Activated CD4-positive, CD25-positive, alpha-beta regulatory T cell treated with anti-CD3 and anti-CD28 coated beads, Interleukin-2, amount 50 U/mL, for 16 hours (primary cell): ENCODE data around the gene COL15A1.

Source experiments
- DNase-seq: peaks from one replicate; pipeline ENCODE4 v3.0.0-alpha.2; 2020; ENCODE audit warnings: low read depth, low spot score

Gene COL15A1

GRCh38 chr9:98916660-98917059 lies 27.0 kb upstream of the COL15A1 start:
- no peak for DNase-seq

DNA sequence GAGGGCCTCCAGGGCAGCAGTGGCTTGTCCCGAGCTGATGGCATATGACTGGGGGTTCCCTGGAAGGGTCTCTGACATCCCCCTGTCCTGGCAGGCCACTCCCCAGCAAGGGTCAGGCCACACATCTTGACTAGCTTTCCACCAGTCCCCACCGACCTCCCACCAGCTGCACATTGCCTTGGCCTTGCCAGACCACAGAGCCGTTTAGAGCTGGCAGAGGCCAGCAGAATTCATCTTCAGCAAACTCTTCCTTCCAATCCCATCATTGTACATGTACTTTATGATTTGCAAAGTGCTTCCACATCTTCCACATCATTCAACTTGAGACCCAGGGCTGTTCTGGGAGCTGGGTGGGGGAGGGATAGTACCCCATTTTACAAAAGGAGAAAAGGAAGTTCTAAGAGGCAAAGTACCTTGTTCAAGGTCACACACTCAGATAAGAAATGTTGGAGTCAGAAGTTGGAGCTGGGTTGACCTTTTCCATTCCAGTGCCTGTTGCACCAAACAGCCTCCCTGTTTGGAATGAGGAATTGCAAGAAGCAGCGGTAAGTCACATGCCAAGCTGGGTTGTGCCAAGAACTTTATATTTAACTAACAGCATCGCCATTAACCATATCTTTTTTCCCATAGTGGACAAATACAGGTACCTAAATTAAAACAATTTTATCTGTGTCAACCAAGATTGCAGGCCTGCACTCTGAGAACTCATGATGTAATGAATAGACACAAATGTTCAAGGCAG lies 25.8 kb upstream of the COL15A1 start:
- no peak for DNase-seq

GRCh38 chr9:98921732-98922131 lies 22.0 kb upstream of the COL15A1 start:
- DNase-seq, result no peak

DNA sequence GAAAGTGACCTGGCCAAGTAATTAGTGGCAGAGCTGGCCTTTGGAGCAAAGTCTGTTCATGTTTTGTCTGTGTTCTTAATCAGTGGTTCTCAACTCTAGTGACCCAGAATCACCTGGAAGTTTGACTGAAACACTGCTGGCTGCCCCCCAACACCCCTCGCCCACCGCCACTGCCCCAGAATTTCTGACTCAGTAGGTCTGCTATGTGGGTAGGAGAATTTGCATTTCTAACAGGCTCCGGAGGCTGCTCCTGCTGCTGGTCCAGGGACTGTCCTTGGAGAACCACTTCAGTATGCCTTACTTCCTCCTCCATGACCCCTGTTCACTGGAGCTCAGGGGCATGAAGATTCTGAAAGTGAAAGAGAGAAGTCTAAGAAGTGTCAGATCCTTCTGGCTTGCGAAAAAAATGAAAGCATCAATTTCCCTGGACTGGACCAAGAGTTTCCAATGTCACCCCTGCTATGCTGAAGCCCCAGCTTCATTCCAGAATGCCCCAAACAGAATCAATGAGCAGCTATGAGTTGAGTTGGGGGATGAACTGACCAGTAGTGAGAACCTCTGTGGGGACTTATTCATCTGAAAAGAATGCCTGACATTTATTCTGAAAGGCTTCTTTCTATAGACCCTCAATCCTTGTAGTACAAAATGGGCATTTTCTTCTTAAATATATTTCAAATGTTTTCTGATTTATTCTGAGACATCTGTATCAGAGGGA lies 20.8 kb upstream of the COL15A1 start:
- no peak for DNase-seq

GRCh38 chr9:98923451-98924123 lies 20.1 kb upstream of the COL15A1 start:
- DNase-seq, result no peak

GRCh38 chr9:98924946-98925820 lies 18.5 kb upstream of the COL15A1 start:
- no peak for DNase-seq

DNA sequence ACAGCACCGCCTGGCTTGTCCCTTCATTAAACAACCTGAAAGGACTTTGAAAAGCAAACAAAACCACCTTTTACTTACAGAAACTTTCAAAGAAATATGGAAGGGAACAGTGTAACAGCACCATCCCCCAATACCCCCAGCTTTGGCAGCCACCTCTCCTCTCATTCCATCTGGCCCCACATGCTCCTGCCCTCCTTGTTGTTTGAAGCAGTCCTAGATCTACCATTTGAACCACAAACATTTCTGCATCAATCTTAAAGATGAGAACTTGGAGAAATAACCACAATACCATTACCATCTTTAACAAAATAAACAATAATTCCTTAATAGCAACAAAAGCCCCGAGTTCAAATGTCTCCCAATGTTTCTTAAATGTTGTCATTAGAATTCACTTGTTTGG lies 17.8 kb upstream of the COL15A1 start:
- DNase-seq, result no peak

- DNase-seq, result no peak
Measured at GRCh38 chr9:98927724-98928123, 16.0 kb upstream of the COL15A1 start.

- DNase-seq, result no peak
Measured at GRCh38 chr9:98929071-98929470, 14.6 kb upstream of the COL15A1 start.

- DNase-seq, result no peak
Measured at GRCh38 chr9:98929895-98930341, 13.8 kb upstream of the COL15A1 start.

DNA sequence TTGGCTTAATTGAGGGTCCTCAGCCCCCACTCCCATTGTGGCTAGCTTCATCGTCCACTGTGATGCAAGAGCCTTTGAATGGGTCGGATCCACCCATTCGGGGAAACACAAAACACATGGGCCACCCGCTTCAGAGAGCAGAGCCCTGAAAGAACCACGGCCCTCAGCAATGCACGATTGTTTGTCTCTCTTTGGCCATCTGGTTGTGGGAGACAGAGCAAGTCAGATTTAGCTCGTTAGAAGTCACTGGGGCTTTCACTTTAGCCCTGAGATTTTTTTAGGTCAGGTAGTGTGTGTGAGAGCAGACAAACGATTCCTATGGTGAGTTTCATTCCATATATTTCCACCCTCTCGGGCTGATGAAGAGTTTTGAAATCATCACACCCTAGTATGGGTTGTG lies 12.9 kb upstream of the COL15A1 start:
- no peak for DNase-seq

DNA sequence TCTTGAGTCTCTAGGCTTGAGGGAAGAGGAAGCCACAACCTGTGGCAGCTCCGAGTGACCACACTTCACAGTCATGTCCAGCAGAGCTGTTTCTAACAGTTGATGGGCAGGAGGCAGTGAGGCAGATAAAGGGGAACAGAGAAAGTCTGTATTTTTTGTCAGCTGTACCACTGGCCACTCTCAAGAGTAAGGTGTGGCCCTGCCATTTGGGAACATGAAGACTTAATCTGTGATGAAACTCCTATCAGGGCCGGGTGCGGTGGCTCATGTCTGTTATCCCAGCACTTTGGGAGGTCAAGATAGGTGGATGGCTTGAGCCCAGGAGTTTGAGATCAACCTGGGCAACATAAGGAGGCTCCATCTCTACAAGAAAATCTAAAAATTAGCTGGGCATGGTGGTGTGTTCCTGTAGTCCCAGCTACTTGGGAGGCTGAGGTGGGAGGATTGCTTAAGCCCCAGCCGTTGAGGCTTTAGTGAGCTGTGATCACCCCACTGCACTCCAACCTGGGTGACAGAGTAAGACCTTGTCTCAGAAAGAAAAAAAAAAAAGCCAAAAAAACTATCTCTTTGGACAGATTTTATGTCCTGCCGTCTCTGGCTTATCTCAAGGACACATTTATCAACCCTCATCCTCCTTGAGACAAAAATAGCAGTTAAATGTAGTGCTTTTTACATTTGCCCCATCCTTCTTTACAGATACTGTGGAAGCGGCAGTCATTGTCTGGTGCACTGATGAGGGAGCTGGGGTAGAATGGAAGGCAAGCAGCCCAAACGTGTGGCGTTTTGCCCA lies 11.9 kb upstream of the COL15A1 start:
- DNase-seq, result no peak

GRCh38 chr9:98933185-98933584 lies 10.5 kb upstream of the COL15A1 start:
- DNase-seq, result no peak

GRCh38 chr9:98933890-98934289 lies 9.8 kb upstream of the COL15A1 start:
- DNase-seq, result no peak

DNA sequence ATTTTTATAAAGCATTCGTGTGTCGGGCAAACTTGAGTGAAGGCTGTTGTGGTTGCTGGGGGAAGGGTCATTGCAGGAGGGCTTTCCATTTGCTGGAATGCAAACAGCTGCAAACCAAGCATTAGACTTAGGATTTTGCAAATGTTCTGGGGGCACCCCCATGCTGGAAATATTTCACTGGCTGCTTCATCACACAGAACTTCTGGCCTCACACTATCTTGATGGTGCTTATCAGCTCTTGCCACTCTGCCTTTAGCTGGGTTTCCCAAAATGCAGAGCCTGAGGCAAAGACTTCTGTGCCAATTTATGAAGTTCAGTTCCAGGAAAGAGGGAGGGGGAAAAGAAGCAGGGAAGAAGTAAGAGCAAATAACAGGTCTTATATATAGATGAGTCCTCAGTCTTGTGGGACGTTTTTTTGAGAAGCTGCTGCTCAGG lies 8.6 kb upstream of the COL15A1 start:
- no peak for DNase-seq

DNA sequence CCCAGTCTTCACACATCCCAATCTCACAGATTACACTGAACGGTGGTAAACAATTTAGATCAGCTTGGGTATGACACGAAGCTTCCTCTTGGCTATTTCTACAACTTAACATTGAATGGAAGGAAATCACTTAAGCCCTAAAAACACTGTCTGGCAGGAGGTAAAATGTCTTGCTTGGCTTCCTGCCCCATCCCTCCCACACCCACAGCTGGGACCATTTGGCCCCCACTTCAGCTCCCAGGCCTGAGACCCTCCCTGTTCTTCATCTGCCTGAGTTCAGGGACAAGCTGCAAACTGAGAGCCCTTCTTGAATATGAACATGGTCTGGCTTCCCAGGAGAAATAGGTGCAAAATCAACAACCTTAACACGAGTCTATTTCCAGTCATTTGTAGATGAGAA lies 3.4 kb upstream of the COL15A1 start:
- DNase-seq, result no peak

DNA sequence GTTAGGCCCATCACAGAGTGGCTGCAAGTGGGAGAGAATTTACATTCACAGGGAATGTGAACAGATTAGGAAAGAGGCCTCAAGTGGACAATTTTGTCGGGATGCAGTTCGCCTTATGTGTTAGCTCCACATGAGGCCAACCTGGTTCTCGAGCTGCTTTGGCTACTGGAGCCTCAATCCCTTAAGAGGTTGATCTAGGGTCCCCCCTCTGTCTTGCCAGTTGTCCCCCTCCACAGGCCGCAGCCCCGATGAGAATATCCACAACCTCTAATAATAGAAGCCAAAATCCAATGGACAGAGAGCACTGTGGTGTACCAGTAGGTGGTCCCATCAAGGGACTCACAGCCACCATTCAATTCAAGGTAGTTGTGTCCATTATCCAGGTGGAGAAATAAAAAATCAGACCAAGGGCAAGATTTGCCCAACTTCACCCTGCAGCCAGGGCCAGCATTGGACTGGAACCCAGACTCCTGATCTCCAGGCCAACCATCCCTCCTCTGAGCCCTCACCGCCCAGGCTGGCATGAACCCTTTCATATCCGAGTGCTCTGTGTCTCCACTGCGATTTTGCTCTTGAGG lies 1.7 kb upstream of the COL15A1 start:
- DNase-seq, result no peak

DNA sequence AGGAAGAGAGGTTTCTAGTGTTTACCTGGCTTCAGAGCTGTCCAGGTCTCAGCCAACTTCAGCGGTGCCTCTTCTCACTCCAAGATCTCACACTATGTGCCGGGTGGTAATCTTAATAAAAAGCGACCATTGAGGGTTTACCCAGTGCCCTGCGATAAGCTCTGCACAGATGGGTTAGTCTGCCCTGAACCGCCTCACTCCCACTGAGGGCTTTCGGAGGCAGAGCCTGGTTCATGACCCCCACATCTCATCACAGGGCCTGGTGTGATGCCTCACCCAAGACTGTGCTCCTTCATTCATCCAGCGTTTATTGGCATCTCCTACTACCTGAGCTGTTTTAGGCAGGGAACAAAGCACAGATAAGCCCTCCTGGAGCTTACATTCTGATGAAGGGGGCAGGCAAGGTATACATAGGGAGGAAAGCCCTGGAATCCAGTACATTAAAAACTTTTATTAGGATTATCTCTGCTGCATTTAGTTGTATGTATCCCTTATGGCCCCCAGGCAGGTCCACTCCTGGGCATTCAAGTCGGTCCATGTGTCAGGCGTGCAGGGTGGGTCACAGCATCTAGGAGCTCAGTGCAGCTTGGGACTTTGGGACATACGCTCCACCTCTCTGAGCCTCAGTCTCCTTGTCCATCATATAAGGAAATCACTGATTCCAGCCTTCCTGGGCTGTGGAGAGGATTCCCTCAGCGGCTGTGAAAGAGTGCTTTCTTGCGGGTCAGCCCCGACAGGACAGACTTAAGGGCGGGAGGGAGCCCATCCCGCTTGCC lies 613 bp upstream of the COL15A1 start:
- no peak for DNase-seq

- no peak for DNase-seq
Measured at GRCh38 chr9:98944057-98944733, 488 bp downstream of the COL15A1 start.
